Body of pancreas (tissue), 4 donors: ENCODE results near the gene SEPTIN12.

Experiments used
- CTCF ChIP-seq, 7 experiments: fragments of 450-650 bp in 4 of 7; fragments of 200-600 bp in 3 of 7; sonication (generic) in 3 of 7; IDR thresholded peaks; one replicate each; pipeline ENCODE4 v1.5.1; 2016 to 2019; ENCODE audit warnings: antibody characterized with exemption in 7 of 7
- POLR2A ChIP-seq, 3 donors: fragments of 450-650 bp; IDR thresholded peaks; one replicate each; pipeline ENCODE4 v1.6.1; 2016; ENCODE audit warnings: antibody characterized with exemption in 3 of 3, mild to moderate bottlenecking in 2 of 3

DNA sequence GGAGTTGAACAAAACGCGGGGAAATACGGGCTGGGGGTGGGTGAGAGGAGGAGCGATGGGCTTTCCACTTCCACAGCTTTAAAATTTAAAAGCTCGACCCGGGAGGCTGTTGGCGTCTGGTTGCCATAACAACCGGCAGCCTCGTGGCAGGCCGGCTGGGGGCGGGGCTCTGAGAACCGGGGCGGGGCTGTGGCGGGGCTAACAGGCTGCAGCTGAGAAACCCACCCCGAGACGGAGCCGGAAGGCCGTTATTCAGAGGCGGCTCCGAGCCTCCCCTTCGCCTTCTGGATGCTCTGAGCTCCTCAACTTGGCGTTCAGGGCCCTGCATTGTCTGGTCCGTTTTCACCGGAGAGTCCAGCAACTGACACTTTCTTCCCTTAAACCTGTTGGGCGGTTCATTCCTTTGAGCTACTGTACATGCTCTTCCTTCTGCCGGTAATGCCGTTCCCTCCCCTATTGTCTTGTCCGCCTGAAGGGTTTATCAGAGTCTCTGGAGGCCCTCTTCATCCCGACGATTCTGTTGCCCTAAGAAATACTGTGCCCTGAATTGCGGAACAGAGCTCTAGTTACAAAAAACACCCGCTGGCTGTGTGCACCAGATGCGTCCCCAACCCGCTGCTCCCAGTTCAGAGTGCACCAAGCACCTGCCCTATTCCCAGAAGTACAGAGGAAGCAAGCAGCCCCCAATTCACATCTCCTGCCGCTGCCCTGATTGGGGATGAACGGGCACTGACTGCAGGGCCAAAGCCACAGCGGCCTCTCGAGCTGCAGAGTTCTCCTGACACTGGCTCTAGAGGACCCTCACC, 53.2 kb downstream of the SEPTIN12 start:
- TF ChIP-seq CTCF (IDR thresholded peaks at IDR 0.05) = no peak
- TF ChIP-seq POLR2A (IDR thresholded peaks at IDR 0.05) = no peak
